Caco-2 (cell line): Measurements from ENCODE around the gene PRKG2. TPM values are rescaled to one million over a fixed set of nuclear protein-coding genes. Genes with fewer than 3 reads are reported as not detected.

Experiments
- BruUV-seq: library from RNA; stranded (reverse); fragments of 400-500 nt; replicated peaks from 2 replicates; lab custom pipeline; 2021; lab: Mats Ljungman, UMichigan
- CTCF ChIA-PET: fragments of 300-600 bp; sonication (Branson Sonifier 250); formaldehyde crosslinking; loops from one replicate; lab custom pipeline; 2022; ENCODE audit warnings: antibody characterized with exemption; lab: Charles Lee
- POLR2A ChIA-PET: fragments of 300-600 bp; sonication (Branson Sonifier 250); formaldehyde crosslinking; loops from one replicate; lab custom pipeline; 2022; ENCODE audit warnings: antibody characterized with exemption; lab: Charles Lee
- DNase-seq, 2 experiments: peaks; one replicate each; pipeline versions ENCODE4 v3.0.0 to v3.0.0-alpha.2; 2020 to 2022
- H3K27me3 ChIP-seq: replicated peaks from 2 replicates; pipeline ENCODE4 v1.6.0; 2011; ENCODE audit warnings: low read length; ENCODE audit not compliant: control insufficient read depth, insufficient read depth
- H3K36me3 ChIP-seq: 2 replicates; pipeline ENCODE4 v1.5.1; 2011; ENCODE audit warnings: low read length; ENCODE audit not compliant: control insufficient read depth, insufficient read depth
- H3K4me1 ChIP-seq: fragments of 250-450 bp; sonication (Bioruptor Pico); 2 replicates; pipeline ENCODE4 v1.5.1; 2020; ENCODE audit warnings: mild to moderate bottlenecking
- H3K4me3 ChIP-seq: 2 replicates; pipeline ENCODE4 v1.5.1; 2011; ENCODE audit warnings: low read depth, mild to moderate bottlenecking, control low read depth, low read length
- H3K9me3 ChIP-seq: fragments of 250-450 bp; sonication (Bioruptor Pico); 2 replicates; pipeline ENCODE4 v1.5.1; 2020; ENCODE audit warnings: mild to moderate bottlenecking, moderate library complexity
- H3K27ac Mint-ChIP-seq: one replicate; pipeline ENCODE4 v1.8.0; 2022; ENCODE audit warnings: mixed read lengths; ENCODE audit not compliant: unreplicated experiment
- H3K27me3 Mint-ChIP-seq: one replicate; pipeline ENCODE4 v1.8.0; 2022; ENCODE audit warnings: mixed read lengths; ENCODE audit not compliant: insufficient read depth, unreplicated experiment
- H3K36me3 Mint-ChIP-seq: one replicate; pipeline ENCODE4 v1.8.0; 2022; ENCODE audit warnings: mild to moderate bottlenecking, mixed read lengths; ENCODE audit not compliant: insufficient read depth, unreplicated experiment
- H3K4me1 Mint-ChIP-seq: one replicate; pipeline ENCODE4 v1.8.0; 2022; ENCODE audit warnings: low read depth, mixed read lengths; ENCODE audit not compliant: unreplicated experiment
- H3K4me3 Mint-ChIP-seq: one replicate; pipeline ENCODE4 v1.8.0; 2022; ENCODE audit warnings: mild to moderate bottlenecking, moderate library complexity, mixed read lengths; ENCODE audit not compliant: unreplicated experiment
- H3K9me3 Mint-ChIP-seq: one replicate; pipeline ENCODE4 v1.8.0; 2022; ENCODE audit warnings: mixed read lengths; ENCODE audit not compliant: unreplicated experiment
- CTCF ChIP-seq, 2 experiments: fragments of 200-600 bp in 1 of 2; IDR thresholded peaks; 1 replicate in 1 of 2; 2 replicates in 1 of 2; pipeline versions ENCODE4 v1.5.1 to v1.8.0; 2011 to 2022; ENCODE audit warnings: antibody characterized with exemption in 1 of 2, control low read depth in 1 of 2, inconsistent platforms in 1 of 2, low read depth in 1 of 2, low read length in 1 of 2, mild to moderate bottlenecking in 1 of 2, moderate library complexity in 1 of 2; ENCODE audit not compliant: insufficient read depth in 1 of 2, severe bottlenecking in 1 of 2, unreplicated experiment in 1 of 2
- intact Hi-C: fragments of 100-400 bp; cut with micrococcal nuclease; formaldehyde crosslinking; loops from one replicate; pipeline ENCODE4 v1.10.0; 2022; ENCODE audit not compliant: unreplicated experiment
- total RNA-seq: library from RNA; stranded (reverse); gene quantifications from 2 replicates; pipeline ENCODE4 v1.2.3, GENCODE V29; 2022

The PRKG2 gene
- total RNA-seq, 1 experiment from 2014 or later: 5.6 TPM

GRCh38 chr4:81179326-81179725 is 35.7 kb downstream of the PRKG2 start:
- BruUV-seq: no TSS peak
- H3K27me3 Mint-ChIP-seq: no peaks in the 10 kb centered on the region
- no peaks in the 10 kb centered on the region for H3K4me1 Mint-ChIP-seq
- Histone ChIP-seq H3K4me3 (no peak overlapping the region), H3K36me3 (no peaks in the 10 kb centered on the region), H3K27me3 (no peaks in the 10 kb centered on the region), H3K4me1 (no peaks in the 10 kb centered on the region), H3K9me3 (peaks cover 3% of the 10 kb centered on the region)
- no peak overlapping the region for H3K27ac Mint-ChIP-seq
- H3K9me3 Mint-ChIP-seq: no peaks in the 10 kb centered on the region
- no peak for TF ChIP-seq CTCF (IDR thresholded peaks at IDR 0.05; ENCODE audit: insufficient read depth in 1 of 2, low read depth in 1 of 2, low read length in 1 of 2, severe bottlenecking in 1 of 2, unreplicated experiment in 1 of 2)
- no peak for DNase-seq
- no peaks in the 10 kb centered on the region for H3K36me3 Mint-ChIP-seq
- H3K4me3 Mint-ChIP-seq: no peak overlapping the region
- ChIA-PET POLR2A (no interaction called here), CTCF (no interaction called here)
- intact Hi-C loops: no loop called here

GRCh38 chr4:81173213-81173612 is 41.8 kb downstream of the PRKG2 start:
- no peaks in the 10 kb centered on the region for H3K27me3 ChIP-seq
- no peak for DNase-seq
- Mint-ChIP-seq H3K27ac (no peak overlapping the region), H3K4me1 (no peaks in the 10 kb centered on the region), H3K36me3 (no peaks in the 10 kb centered on the region), H3K4me3 (no peak overlapping the region), H3K27me3 (no peaks in the 10 kb centered on the region), H3K9me3 (no peaks in the 10 kb centered on the region)
- no peak overlapping the region for H3K4me3 ChIP-seq
- intact Hi-C loops: no loop called here
- CTCF ChIA-PET: no interaction called here
- no peak for TF ChIP-seq CTCF (IDR thresholded peaks at IDR 0.05; ENCODE audit: insufficient read depth in 1 of 2, low read depth in 1 of 2, low read length in 1 of 2, severe bottlenecking in 1 of 2, unreplicated experiment in 1 of 2)
- POLR2A ChIA-PET: no interaction called here
- no peaks in the 10 kb centered on the region for H3K4me1 ChIP-seq
- H3K9me3 ChIP-seq: peaks cover 1% of the 10 kb centered on the region
- no peaks in the 10 kb centered on the region for H3K36me3 ChIP-seq
- BruUV-seq: no TSS peak

- no TSS peak for BruUV-seq
- Histone ChIP-seq H3K4me3 (no peak overlapping the region), H3K27me3 (no peaks in the 10 kb centered on the region), H3K9me3 (no peaks in the 10 kb centered on the region; the same call in 1 of the 2 replicates), H3K36me3 (no peaks in the 10 kb centered on the region), H3K4me1 (peaks cover 21% of the 10 kb centered on the region)
- Mint-ChIP-seq H3K36me3 (no peaks in the 10 kb centered on the region), H3K9me3 (no peaks in the 10 kb centered on the region), H3K4me3 (no peak overlapping the region), H3K4me1 (peaks cover 6% of the 10 kb centered on the region), H3K27me3 (no peaks in the 10 kb centered on the region), H3K27ac (no peak overlapping the region)
- ChIA-PET POLR2A (no interaction called here), CTCF (no interaction called here)
- TF ChIP-seq CTCF (IDR thresholded peaks at IDR 0.05; ENCODE audit: insufficient read depth in 1 of 2, low read depth in 1 of 2, low read length in 1 of 2, severe bottlenecking in 1 of 2, unreplicated experiment in 1 of 2): no peak
- intact Hi-C loops: no loop called here
- DNase-seq: no peak
These were observed 48.4 kb downstream of the PRKG2 start for GRCh38 chr4:81166458-81167160.
